Measurements from ENCODE around the gene PRKN.

The PRKN gene

GRCh38 chr6:161348628-161348994 is 1379.0 kb downstream of the PRKN start:
- no peaks in the 10 kb centered on the region for H3K9me3 ChIP-seq (ENCODE audit: severe bottlenecking)
- no peaks in the 10 kb centered on the region for H3K27me3 ChIP-seq (ENCODE audit: insufficient read depth, poor library complexity, severe bottlenecking)
- DNase-seq (ENCODE audit: low spot score) (no peak), ATAC-seq (ENCODE audit: low read depth) (no peak)
- no peak overlapping the region for H3K27ac ChIP-seq (ENCODE audit: poor library complexity, severe bottlenecking)
- no peak overlapping the region for H3K4me3 ChIP-seq (ENCODE audit: severe bottlenecking)
- no peaks in the 10 kb centered on the region for H3K36me3 ChIP-seq (ENCODE audit: low read depth)
- no peaks in the 10 kb centered on the region for H3K4me1 ChIP-seq (ENCODE audit: insufficient read depth, poor library complexity, severe bottlenecking)
- no peak for TF ChIP-seq CTCF (IDR thresholded peaks at IDR 0.05; ENCODE audit: poor library complexity, severe bottlenecking)

- no peaks in the 10 kb centered on the region for H3K4me1 ChIP-seq (ENCODE audit: insufficient read depth, poor library complexity, severe bottlenecking)
- H3K9me3 ChIP-seq (ENCODE audit: severe bottlenecking): no peaks in the 10 kb centered on the region
- H3K27me3 ChIP-seq (ENCODE audit: insufficient read depth, poor library complexity, severe bottlenecking): no peaks in the 10 kb centered on the region
- no peak overlapping the region for H3K4me3 ChIP-seq (ENCODE audit: severe bottlenecking)
- no peak for TF ChIP-seq CTCF (IDR thresholded peaks at IDR 0.05; ENCODE audit: poor library complexity, severe bottlenecking)
- no peaks in the 10 kb centered on the region for H3K36me3 ChIP-seq (ENCODE audit: low read depth)
- ATAC-seq (ENCODE audit: low read depth) (no peak), DNase-seq (ENCODE audit: low spot score) (no peak)
- H3K27ac ChIP-seq (ENCODE audit: poor library complexity, severe bottlenecking): no peak overlapping the region
These were observed 1379.5 kb downstream of the PRKN start for GRCh38 chr6:161347988-161348627.

- H3K27ac ChIP-seq (ENCODE audit: poor library complexity, severe bottlenecking): no peak overlapping the region
- no peaks in the 10 kb centered on the region for H3K9me3 ChIP-seq (ENCODE audit: severe bottlenecking)
- H3K4me1 ChIP-seq (ENCODE audit: insufficient read depth, poor library complexity, severe bottlenecking): no peaks in the 10 kb centered on the region
- ATAC-seq (ENCODE audit: low read depth): 0 out of 3 replicates have a peak, but pooled peaks have one; percentile 29
- H3K4me3 ChIP-seq (ENCODE audit: severe bottlenecking): no peak overlapping the region
- no peaks in the 10 kb centered on the region for H3K36me3 ChIP-seq (ENCODE audit: low read depth)
- H3K27me3 ChIP-seq (ENCODE audit: insufficient read depth, poor library complexity, severe bottlenecking): no peaks in the 10 kb centered on the region
- no peak for TF ChIP-seq CTCF (IDR thresholded peaks at IDR 0.05; ENCODE audit: poor library complexity, severe bottlenecking)
- DNase-seq (ENCODE audit: low spot score): no peak
These were observed 1380.4 kb downstream of the PRKN start for GRCh38 chr6:161347125-161347524.

GRCh38 chr6:161346717-161347116 is 1380.8 kb downstream of the PRKN start:
- DNase-seq (ENCODE audit: low spot score) (no peak), ATAC-seq (ENCODE audit: low read depth) (no peak)
- TF ChIP-seq CTCF (IDR thresholded peaks at IDR 0.05; ENCODE audit: poor library complexity, severe bottlenecking): no peak
- no peak overlapping the region for H3K4me3 ChIP-seq (ENCODE audit: severe bottlenecking)
- H3K27ac ChIP-seq (ENCODE audit: poor library complexity, severe bottlenecking): no peak overlapping the region
- no peaks in the 10 kb centered on the region for H3K27me3 ChIP-seq (ENCODE audit: insufficient read depth, poor library complexity, severe bottlenecking)
- H3K9me3 ChIP-seq (ENCODE audit: severe bottlenecking): no peaks in the 10 kb centered on the region
- no peaks in the 10 kb centered on the region for H3K36me3 ChIP-seq (ENCODE audit: low read depth)
- no peaks in the 10 kb centered on the region for H3K4me1 ChIP-seq (ENCODE audit: insufficient read depth, poor library complexity, severe bottlenecking)

GRCh38 chr6:161344626-161345025 is 1382.9 kb downstream of the PRKN start:
- DNase-seq (ENCODE audit: low spot score): no peak
- H3K27ac ChIP-seq (ENCODE audit: poor library complexity, severe bottlenecking): no peak overlapping the region
- ATAC-seq (ENCODE audit: low read depth): no peak
- H3K9me3 ChIP-seq (ENCODE audit: severe bottlenecking): no peaks in the 10 kb centered on the region
- no peaks in the 10 kb centered on the region for H3K36me3 ChIP-seq (ENCODE audit: low read depth)
- no peak overlapping the region for H3K4me3 ChIP-seq (ENCODE audit: severe bottlenecking)
- H3K4me1 ChIP-seq (ENCODE audit: insufficient read depth, poor library complexity, severe bottlenecking): no peaks in the 10 kb centered on the region
- H3K27me3 ChIP-seq (ENCODE audit: insufficient read depth, poor library complexity, severe bottlenecking): no peaks in the 10 kb centered on the region
- no peak for TF ChIP-seq CTCF (IDR thresholded peaks at IDR 0.05; ENCODE audit: poor library complexity, severe bottlenecking)
